Esophagus (tissue), 2 donors: ENCODE data around the gene VOPP1. TPM values are rescaled to one million over a fixed set of nuclear protein-coding genes. Genes with fewer than 3 reads are reported as not detected.
A peak's percentile ranks its signal among the peaks of the same experiment; 100 is the strongest.

Experiments
- H3K27ac ChIP-seq, 2 donors: one replicate each; pipeline ENCODE4 v1.5.1; 2013; ENCODE audit warnings: low read depth in 2 of 2, mild to moderate bottlenecking in 2 of 2, inconsistent platforms in 1 of 2, low read length in 1 of 2, moderate library complexity in 1 of 2
- H3K27me3 ChIP-seq, 2 donors: one replicate each; pipeline ENCODE4 v1.6.1; 2013; ENCODE audit warnings: low read length in 2 of 2, control low read depth in 1 of 2, mild to moderate bottlenecking in 1 of 2; ENCODE audit not compliant: insufficient read depth in 2 of 2, control insufficient read depth in 1 of 2
- H3K36me3 ChIP-seq, 2 donors: one replicate each; pipeline ENCODE4 v1.6.1; 2013; ENCODE audit warnings: low read length in 1 of 2; ENCODE audit not compliant: control insufficient read depth in 2 of 2, insufficient read depth in 2 of 2
- H3K4me1 ChIP-seq, 2 donors: one replicate each; pipeline ENCODE4 v1.6.1; 2013; ENCODE audit warnings: low read length in 1 of 2; ENCODE audit not compliant: control insufficient read depth in 2 of 2, insufficient read depth in 2 of 2
- H3K4me3 ChIP-seq, 2 donors: one replicate each; pipeline ENCODE4 v1.5.1; 2013; ENCODE audit warnings: low read length in 2 of 2, mild to moderate bottlenecking in 2 of 2, low read depth in 1 of 2, moderate library complexity in 1 of 2
- H3K9me3 ChIP-seq, 2 donors: one replicate each; pipeline ENCODE4 v1.6.1; 2013; ENCODE audit warnings: mild to moderate bottlenecking in 2 of 2, low read depth in 1 of 2, low read length in 1 of 2, moderate library complexity in 1 of 2; ENCODE audit not compliant: control insufficient read depth in 2 of 2, insufficient read depth in 1 of 2
- WGBS, 2 donors: extraction: QIAGEN DNeasy Blood & Tissue Kit; methylation state at CpG; one replicate each; pipeline ENCODE4 v1.1.7; 2013; 5-methylcytosine and 5-hydroxymethylcytosine counted together
- polyA plus RNA-seq, 2 donors: library from polyadenylated mRNA; stranded (reverse); fragments of 200-250 nt; gene quantifications; one replicate each; pipeline ENCODE4 v1.2.3, GENCODE V29; 2013
- donor health status: healthy with polysubstance abuse.
- donor health status: Bipolar disorder and iron deficiency.

Gene VOPP1
- polyA plus RNA-seq, 2 donors, result 7.5 to 10.8 TPM

- no peaks in the 10 kb centered on the region for H3K9me3 ChIP-seq
- 69 to 80% methylated on average over 7 of the region's 7 CpGs for WGBS, 2 donors
- no peak overlapping the region for H3K4me3 ChIP-seq
- H3K36me3 ChIP-seq, result peaks cover 0 to 3% of the 10 kb centered on the region in 2 donors
- H3K27me3 ChIP-seq, result no peaks in the 10 kb centered on the region
- peaks cover 3 to 4% of the 10 kb centered on the region in 2 donors for H3K4me1 ChIP-seq
- no peak overlapping the region for H3K27ac ChIP-seq
Measured at GRCh38 chr7:55557666-55558188, 14.6 kb downstream of the VOPP1 start.

- H3K27me3 ChIP-seq, result no peaks in the 10 kb centered on the region
- H3K36me3 ChIP-seq, result peaks cover 0 to 3% of the 10 kb centered on the region in 2 donors
- no peaks in the 10 kb centered on the region for H3K9me3 ChIP-seq
- H3K4me1 ChIP-seq, result peaks cover 3 to 4% of the 10 kb centered on the region in 2 donors
- no peak overlapping the region for H3K27ac ChIP-seq
- WGBS, 2 donors, result 76 to 78% methylated on average over 3 of the region's 3 CpGs
- no peak overlapping the region for H3K4me3 ChIP-seq
Measured at GRCh38 chr7:55556492-55556891, 15.8 kb downstream of the VOPP1 start.

- H3K36me3 ChIP-seq, result peaks cover 0 to 3% of the 10 kb centered on the region in 2 donors
- H3K27ac ChIP-seq, result peak overlapping the region in 1 of 2 donors; percentile 69
- no peak overlapping the region for H3K4me3 ChIP-seq
- no peaks in the 10 kb centered on the region for H3K27me3 ChIP-seq
- no peaks in the 10 kb centered on the region for H3K9me3 ChIP-seq
- H3K4me1 ChIP-seq, result peaks cover 3 to 7% of the 10 kb centered on the region in 2 donors
- WGBS, 2 donors, result 46 to 70% methylated on average over 1 of the region's 1 CpG
Measured at GRCh38 chr7:55556031-55556430, 16.3 kb downstream of the VOPP1 start.

- H3K4me3 ChIP-seq, result no peak overlapping the region
- 89 to 93% methylated on average over 7 of the region's 7 CpGs for WGBS, 2 donors
- H3K27ac ChIP-seq, result no peak overlapping the region
- H3K4me1 ChIP-seq, result peaks cover 3 to 9% of the 10 kb centered on the region in 2 donors
- H3K27me3 ChIP-seq, result no peaks in the 10 kb centered on the region
- H3K9me3 ChIP-seq, result no peaks in the 10 kb centered on the region
- H3K36me3 ChIP-seq, result no peaks in the 10 kb centered on the region
Measured at GRCh38 chr7:55555160-55555559, 17.1 kb downstream of the VOPP1 start.

- Histone ChIP-seq H3K27ac (no peak overlapping the region), H3K9me3 (no peaks in the 10 kb centered on the region), H3K27me3 (no peaks in the 10 kb centered on the region), H3K4me1 (peaks cover 7 to 9% of the 10 kb centered on the region in 2 donors), H3K36me3 (no peaks in the 10 kb centered on the region), H3K4me3 (no peak overlapping the region)
- WGBS, 2 donors, result 52 to 79% methylated on average over 1 of the region's 1 CpG
Measured at GRCh38 chr7:55554038-55554437, 18.3 kb downstream of the VOPP1 start.

GRCh38 chr7:55553024-55553345 lies 19.3 kb downstream of the VOPP1 start:
- Histone ChIP-seq H3K27me3 (no peaks in the 10 kb centered on the region), H3K27ac (no peak overlapping the region), H3K36me3 (no peaks in the 10 kb centered on the region), H3K4me3 (no peak overlapping the region), H3K9me3 (no peaks in the 10 kb centered on the region), H3K4me1 (peaks cover 8 to 9% of the 10 kb centered on the region in 2 donors)

GRCh38 chr7:55552320-55553023 lies 19.8 kb downstream of the VOPP1 start:
- Histone ChIP-seq H3K4me1 (peaks cover 9 to 11% of the 10 kb centered on the region in 2 donors), H3K4me3 (no peak overlapping the region), H3K27me3 (no peaks in the 10 kb centered on the region), H3K27ac (peak overlapping the region; percentile 74 to 83), H3K36me3 (no peaks in the 10 kb centered on the region), H3K9me3 (no peaks in the 10 kb centered on the region)
- 35 to 45% methylated on average over 13 of the region's 13 CpGs for WGBS, 2 donors

GRCh38 chr7:55550841-55551537 lies 21.3 kb downstream of the VOPP1 start:
- H3K27me3 ChIP-seq, result no peaks in the 10 kb centered on the region
- H3K4me3 ChIP-seq, result no peak overlapping the region
- WGBS, 2 donors, result 69 to 70% methylated on average over 11 of the region's 11 CpGs
- no peaks in the 10 kb centered on the region for H3K9me3 ChIP-seq
- H3K27ac ChIP-seq, result no peak overlapping the region
- no peaks in the 10 kb centered on the region for H3K36me3 ChIP-seq
- peaks cover 14 to 16% of the 10 kb centered on the region in 2 donors for H3K4me1 ChIP-seq

GRCh38 chr7:55550010-55550663 lies 22.2 kb downstream of the VOPP1 start:
- no peak overlapping the region for H3K27ac ChIP-seq
- H3K36me3 ChIP-seq, result no peaks in the 10 kb centered on the region
- no peaks in the 10 kb centered on the region for H3K27me3 ChIP-seq
- peaks cover 12 to 21% of the 10 kb centered on the region in 2 donors for H3K4me1 ChIP-seq
- no peak overlapping the region for H3K4me3 ChIP-seq
- 77 to 88% methylated on average over 15 of the region's 15 CpGs for WGBS, 2 donors
- H3K9me3 ChIP-seq, result no peaks in the 10 kb centered on the region
